HG02588 (cell line): ENCODE results near the gene TOP3B.

ENCODE experiments used
- ATAC-seq: cut with Tn5 transposase; IDR thresholded peaks from one replicate; pipeline ENCODE4 v1.9.1; 2021; ENCODE audit warnings: mild to moderate bottlenecking, moderate library complexity; ENCODE audit not compliant: unreplicated experiment

TOP3B gene

DNA sequence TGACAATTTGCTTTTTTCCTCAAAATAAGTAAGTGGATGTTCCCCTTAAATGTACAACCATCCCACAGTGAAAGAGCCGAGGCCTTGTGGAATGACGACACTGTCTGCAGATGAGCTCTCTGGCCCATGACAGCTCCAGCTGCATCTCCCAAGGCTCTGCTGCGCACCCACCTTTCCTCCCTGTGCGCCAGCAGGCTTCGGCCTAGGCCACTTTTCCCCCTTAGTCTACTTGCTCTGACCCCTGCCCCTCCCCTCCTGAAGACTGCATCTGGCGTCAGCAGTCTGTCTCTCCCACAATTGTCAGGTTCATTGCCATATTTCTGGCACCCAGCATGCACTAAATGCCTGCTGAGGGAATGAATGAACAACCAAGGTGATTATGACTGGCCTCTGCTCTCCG, 2.0 kb downstream of the TOP3B start:
- ATAC-seq, result no peak

DNA sequence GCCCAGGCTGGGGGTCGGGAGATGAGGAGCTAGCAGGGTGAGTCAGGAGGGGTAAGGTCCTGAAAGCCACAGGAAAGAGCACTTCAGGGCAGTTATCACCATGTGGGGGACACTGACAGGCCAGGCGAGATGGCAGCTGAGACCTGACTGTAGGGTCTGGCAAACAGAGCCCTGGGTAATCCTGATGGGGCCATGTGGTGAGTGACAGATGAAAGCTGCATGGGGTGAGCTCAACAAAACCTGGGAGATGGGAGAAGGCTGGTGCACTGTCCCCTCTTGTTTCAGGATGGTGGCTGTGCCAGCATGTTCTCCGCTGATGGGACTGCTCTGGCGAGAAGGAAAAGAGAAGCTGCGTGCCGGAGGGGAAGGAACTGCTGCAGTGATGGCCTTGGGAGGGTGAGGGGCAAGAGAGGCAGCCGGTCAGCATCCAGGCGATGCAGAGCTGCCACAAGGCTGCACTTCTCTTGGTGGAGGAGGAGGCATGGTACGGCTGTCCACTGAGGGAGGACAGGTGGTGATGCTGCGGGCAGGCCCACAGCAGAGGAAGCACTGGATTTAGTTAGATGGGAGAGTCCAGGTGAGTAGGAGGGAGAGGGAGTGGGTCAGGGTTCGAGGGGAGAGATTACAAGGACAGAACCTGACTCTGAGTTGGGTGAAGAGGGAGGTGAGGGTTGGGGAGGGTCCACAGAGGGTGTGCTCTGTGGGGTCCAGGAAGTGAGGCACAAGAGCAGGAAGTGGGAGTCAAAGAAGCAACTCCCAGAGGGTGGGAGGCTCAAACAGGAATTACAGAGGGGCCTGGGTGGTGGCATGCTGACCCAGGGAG, 3.8 kb downstream of the TOP3B start:
- ATAC-seq, result no peak

DNA sequence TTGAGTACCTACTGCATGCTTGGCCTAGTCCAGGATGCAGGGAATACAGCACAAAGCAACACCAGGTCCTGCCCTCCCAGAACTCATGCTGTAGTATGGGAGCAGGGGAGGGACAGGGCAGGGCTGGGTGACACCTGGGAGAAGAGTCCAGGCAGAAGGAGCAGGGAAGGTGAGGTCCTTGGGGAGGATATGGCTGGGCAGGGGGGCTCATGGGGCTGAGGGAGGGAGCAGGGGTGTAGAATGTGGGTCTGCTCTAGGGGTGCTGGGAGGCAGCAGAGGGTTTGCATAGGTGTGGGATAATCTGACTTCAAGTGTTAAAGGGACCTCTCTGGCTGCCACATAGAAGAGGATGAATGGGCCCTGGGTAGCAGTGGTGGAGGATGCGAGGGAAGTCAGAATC, 4.8 kb downstream of the TOP3B start:
- no peak for ATAC-seq

DNA sequence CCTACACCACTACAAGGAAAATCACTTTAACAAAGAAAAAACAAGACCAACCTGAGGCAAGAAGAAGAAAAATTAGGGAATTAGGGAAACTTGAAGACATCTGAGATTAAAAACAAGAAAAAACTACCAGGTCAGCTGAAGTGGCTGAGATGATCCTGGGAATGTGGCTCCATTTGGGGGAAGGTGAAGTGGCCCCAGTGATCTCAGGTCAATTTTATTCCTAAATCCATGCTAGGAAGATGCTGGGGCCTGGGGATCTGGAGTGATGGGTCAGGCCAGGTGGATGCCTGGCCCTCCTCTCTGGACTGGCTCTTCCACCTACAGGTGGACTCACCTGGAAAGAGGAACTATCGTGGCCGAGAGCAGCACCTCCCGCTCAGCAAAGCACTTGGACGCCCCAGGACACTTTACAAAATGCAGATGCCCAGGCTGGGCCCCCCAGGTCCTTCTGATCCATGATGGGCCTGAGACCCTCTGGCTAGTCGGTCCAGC, 6.7 kb downstream of the TOP3B start:
- no peak for ATAC-seq

DNA sequence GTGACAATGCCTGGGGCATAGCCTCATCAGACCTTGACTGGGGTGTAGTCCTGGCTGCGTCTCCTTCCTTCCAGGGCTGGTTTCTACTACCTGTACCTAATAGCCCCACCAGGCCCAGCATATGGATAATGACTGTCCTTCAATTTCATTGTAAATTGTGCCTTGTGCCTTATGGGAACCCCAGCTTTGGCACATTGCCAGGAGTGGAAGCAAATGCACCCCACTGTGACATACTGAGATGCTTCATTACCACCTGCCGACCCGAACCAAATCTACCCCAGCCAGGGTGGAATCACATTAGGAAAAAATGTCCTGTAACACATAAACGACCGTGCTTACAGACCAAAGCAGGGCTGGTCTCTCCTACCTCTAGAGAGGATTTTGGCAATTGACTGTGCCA, 7.3 kb downstream of the TOP3B start:
- ATAC-seq, result no peak

DNA sequence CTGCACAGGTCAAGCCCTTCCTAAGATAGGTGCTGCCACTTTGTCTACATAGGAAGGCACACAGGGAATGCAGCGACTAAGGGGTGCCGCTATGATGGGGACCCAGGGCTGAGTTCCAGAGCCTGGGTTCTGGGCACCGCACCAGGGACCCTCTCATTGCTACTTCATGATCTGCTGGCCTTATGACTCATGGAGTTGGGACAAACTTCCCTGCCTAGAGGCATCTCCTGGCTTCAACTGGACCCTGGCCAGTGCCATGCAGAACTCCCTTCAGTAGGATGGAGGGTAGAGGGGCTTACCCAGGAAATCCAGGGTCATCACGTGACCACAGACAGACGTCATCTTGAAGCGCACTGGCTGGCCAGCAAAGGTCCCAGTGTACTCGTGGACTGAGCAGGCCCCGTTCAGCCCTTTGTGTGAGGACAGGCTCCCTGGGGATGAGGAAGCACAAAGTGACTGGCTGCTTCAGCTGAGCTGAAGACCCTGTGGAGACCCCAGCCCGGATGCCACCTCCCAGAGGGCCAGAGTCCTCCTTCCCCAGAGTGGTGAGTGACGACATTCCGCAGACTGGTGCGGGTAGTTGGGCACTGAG, 8.4 kb downstream of the TOP3B start:
- no peak for ATAC-seq

DNA sequence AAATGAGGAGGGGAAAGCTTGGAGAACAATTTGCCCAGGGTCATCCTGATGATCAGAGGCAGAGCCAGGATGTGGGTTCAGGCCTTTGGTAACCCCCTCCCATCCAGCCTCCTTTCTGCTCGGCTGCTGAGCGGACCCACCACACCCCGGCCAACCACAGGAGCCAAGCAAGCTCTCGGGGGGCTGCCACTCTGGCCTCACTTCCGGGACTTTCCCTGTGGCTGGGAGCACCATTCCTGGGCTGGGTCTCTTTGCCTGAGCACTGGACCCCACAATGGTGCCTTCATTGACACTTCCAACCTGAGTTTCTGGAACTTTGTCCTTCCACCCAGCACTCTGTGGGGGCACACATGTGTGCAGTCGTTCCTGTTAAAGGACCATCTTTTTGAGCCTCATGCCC, 9.8 kb downstream of the TOP3B start:
- ATAC-seq, result no peak

DNA sequence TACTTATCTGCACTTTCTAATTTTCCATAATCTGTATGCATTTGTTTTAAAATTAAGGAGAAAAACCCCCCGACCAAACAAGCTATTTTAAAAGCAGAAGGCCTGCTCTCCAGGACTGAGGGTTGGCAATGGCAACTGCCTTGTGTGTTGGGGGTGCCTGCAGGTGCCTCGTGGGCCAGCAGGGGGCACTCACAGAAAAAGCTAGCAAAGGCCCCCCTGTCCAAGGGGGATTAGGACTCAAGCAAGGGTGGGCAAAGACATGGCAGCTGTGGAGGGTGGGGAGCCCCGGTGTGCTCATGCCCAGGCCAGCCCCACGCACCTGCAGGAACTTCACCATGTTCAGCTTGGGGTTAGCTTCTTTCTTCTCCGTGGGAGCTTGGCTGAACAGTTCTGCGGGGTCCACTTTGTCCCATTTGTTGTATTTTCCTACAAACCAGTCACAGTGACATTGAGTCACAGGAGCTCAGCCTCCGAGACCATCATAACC, 10.3 kb downstream of the TOP3B start:
- no peak for ATAC-seq

DNA sequence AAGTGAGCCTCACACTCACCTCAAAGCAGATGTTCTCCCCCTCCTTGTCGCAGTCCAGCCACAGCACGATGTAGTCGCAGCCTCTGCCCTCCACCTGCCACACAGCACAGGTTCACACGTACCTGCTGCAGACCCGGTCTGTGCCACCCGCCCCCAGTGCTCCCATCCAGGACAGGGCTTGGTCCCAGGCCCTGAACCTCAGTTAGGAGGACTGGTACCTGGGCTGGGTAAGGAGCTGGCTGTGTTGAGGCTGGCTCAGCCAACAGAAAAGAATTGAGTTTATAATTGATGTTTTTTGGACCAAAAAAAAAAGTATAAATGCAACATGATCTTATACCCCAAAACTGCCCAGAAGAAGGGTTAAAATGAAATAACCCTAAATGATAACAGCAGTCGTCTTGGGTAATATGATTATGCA, 10.7 kb downstream of the TOP3B start:
- ATAC-seq, result no peak

DNA sequence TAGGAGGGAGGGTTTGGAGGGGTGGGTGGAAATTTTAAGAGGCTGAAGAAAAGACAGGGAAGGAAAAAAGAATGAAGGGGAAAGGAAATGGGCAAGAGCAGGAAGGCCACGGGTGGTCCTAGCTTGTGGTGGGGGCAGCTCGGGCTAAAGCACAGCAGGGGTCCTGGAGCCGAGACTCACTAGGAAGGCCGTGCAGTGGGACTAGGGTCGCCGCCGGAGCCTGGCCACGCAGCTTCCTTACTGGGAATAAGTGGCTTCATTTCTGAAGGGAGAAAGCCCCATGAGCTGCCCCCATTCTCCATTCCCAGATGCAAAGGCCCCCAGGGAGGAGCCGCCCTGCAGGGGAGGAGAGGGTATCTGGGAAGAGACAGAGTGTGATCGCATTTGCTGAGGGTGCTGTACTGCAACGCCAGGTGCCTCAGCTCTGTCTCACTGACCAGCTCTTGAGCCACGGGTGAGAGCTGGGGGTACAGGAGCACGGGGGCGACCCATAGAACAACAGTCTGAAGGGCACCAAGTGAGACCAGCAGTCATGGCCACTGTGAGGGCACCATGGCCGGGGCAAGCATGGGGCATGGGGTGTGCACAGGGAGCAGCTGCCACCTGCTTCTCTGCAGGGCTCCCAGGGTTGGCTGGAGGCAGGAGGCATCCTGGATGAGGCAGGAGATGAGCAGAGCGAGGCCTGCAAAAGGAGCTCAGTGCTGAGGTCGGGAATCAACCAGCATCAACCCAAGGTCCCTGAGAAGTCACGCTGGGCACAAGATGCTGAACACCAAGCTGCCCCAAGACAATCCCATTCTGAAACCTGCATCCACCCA, 11.6 kb downstream of the TOP3B start:
- ATAC-seq, result no peak

DNA sequence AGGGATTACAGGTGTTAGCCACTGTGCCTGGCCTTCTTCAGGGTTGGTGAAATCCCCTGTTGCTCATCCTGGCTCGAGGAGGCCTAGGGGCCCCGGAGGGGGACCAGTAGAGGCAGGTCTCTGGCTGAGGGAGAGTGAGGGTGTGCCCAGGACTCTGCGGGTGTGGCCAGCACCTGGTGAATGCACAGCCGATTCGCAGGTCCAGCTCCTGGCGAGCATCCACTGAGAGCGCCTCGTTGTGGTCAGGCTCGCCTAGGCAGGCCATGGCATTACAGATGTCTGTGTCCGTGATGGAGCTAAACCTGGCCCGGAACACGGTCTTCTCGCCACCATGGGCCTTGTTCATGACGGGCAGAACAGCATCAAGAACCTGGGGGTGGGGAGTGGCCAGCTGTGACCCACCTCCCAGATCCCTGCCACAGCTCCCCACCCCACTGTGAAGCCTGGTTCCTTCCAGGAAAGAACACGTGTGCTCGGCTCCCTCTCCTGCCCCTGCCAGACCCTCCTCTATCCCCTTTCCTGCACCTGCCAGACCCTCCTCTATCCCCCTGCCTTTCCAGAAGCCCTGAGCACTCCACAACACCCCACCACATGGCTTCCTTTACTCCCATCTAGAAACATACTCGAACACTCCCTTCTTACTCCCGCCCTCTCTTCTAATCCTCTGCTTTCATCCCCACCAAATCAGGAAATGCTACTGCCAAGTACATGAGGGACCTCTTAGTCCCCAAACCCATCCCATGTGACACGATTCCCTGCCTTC, 12.4 kb downstream of the TOP3B start:
- no peak for ATAC-seq

DNA sequence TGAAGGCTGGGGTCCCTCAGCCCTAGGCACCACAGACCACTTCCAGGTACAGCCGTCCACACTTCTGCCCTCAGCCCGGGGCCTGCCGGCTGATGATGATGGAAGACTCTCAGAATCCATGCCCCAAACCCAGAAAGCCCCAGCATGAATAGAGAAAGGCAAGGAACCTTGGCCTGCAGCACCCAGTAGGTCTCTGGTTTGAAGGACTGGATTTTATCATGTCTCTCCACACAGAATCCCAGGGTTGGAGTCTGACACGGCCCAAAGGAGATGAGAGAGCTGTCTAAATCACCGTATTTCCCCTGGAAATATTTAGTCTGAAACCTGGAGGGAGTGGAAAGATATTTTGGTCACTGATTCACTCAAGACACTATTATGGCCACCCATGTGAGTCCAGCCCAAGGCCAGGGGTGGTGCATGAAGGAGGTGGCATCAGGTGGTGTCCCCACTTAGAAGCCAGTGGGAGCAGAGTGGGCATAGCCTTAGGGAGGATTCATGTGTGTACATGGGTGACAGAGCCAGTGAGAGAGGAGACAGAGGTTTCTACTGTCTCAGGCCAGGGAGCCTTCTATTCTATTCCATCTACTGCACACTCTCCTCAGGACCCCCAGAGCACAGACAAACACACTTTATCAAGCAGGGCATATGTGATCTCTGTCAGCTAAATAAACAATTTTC, 14.0 kb downstream of the TOP3B start:
- ATAC-seq, result no peak

DNA sequence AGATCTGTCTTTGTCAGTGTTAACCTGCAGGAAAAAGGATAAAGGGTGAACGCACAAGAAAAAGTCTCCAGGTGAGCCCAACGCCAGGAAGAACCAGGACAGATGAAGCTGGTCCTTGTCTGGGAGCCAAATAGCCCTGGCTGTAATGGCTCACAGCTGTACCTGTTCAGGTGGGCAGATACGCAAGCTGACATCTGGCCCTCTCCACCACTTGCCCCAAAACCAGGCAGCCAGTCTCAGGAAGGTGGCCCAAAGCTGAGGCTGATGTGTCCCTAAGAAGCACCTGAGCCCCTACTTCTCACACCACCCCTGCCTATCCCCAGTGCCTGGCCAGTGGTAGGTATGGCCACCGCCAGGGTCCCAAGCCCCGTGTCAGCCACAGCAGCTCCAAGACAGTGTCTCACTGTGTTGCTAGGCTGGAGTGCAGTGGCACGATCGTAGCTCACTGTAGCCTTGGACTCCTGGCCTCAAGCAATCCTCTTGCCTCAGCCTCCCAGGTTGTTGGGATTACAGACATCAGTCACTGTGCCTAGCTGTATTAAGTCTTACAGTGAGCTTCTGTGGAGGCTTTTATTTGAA, 14.8 kb downstream of the TOP3B start:
- no peak for ATAC-seq

DNA sequence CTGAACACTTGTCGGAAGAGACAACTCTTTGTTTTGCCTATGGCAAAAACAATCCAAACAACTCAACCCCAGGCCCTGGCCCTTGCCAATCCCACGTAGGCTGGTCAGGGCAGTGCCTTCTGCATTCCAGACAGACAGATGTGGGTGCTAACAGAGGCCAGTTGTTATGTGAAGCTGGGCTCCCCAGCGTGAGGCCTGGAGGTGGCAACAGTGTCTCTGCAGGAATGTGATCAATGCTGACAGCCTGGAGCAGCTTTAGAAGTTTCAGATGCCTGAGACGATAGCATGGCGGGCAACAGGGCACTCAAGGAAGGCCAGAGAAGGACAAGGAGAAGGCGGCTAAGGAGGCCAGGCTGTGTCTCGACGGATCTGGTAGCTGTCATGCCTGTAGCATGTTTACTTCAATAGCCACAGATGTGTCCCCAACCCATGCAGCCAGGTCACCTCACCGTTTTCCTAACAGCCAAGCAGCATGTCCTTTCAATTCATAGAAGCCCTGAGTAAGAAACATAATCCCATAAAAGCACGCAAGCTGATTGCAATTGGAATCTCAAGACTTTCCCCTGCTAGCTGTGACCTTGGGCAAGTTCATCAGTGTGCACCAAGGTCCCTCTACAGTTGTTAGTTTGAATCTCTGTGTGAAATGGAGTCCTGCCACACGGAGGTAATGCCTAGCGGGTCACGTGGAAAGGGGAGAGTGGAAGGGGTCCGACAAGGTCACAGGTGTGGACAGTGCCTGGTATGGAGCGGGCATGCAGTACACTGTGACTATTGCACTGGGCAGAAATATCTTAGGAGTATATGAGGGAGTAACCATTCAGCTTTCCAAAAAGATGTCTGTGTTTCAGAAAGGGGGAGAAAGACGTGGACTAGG, 15.7 kb downstream of the TOP3B start:
- ATAC-seq, result no peak

DNA sequence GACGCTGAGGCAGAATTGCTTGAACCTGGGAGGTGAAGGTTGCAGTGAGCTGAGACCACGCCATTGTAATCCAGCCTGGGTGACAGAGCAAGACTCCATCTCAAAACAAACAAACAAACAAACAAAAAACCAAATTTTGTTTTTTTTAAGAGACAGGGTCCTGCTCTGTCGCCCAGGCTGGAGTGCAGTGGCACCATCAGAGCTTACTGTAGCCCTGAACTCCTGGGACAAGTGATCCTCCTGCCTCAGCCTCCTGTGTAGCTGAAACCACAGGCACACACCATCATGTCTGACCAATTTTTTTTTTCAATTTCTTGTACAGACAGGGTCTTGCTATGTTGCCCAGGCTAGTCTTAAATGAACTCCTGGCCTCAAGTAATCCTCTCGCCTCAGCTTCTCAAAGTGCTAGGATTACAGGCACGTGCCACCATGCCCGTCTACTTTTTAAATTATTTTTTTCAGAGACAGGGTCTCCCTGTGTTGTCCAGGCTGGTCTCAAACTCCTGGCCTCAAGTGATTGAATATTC, 16.8 kb downstream of the TOP3B start:
- ATAC-seq, result no peak

DNA sequence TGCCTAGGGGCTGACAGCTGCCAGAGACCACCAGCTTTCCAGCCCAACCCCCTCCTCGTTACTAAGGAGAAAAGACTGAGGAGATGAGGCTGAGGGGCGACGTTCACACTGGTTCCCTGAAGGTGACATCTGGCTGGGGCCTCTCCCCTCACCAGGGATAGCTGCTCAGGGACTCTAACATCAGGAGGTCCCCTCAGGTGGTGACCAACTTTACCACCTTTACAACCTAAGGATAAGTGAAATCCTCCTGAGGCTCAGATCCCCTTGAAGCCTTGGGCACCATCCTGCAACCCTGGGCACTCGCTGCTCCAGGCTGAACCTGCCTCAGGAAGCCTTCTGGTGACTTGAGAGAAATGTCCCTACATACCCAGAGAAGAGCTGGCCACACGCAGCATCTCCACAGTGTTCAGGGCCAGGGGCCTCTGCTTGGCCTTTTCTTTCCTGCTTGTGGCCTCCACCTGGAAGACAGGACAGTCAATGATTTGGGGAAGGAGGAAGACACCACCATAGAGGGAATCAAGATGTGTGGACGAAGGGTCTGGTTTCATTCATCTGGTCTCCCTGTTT, 17.6 kb downstream of the TOP3B start:
- ATAC-seq, result no peak

DNA sequence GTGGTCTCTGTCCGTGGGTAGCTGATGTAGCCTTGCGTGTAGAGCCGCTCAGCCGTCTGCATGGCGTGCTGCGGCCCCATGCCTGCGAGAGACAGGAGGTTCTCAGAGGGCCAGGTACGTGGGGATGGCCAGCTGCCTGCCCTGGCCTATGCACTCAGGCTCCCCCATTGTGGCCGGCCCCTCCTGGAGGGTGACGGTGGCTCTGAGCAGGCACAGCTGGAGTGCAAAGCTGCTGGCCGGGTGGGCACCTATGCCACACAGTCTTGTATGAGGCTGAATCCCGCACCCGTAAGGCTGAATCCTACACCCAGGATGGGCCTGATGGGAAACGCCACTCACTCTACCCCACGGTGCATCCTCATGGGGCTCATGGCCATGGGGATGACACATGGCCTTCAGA, 18.4 kb downstream of the TOP3B start:
- no peak for ATAC-seq

DNA sequence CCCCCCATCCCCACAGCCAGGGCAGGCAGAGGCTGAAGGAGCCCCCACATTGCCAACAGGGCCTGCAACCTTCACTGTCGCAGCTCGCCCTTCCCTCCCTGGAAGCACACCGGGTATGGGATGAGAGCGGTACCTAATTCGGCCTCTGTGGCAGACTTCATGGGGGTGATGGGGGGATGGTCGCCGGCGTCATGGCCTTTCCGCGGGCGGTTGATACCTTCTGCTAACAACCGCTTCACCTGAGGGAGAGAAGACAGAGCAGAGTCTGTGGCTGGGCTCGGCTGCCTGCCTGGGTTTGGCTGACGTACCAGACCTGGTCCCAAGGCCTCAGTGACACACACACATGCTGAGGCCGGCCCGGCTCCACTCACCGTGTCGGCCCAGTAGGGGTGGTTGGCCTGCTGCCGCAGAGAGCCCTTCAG, 18.8 kb downstream of the TOP3B start:
- no peak for ATAC-seq
